Progenitor cell of endocrine pancreas (in vitro differentiated cells): ENCODE results near the gene CYCS. TPM values are rescaled to one million over a fixed set of nuclear protein-coding genes. Genes with fewer than 3 reads are reported as not detected.
"Not testable (repeated sequence)": the region's sequence is repeated elsewhere in the genome, so short reads cannot be mapped to it uniquely, and the experiment has no call there.

Experiments used
- DNase-seq: peaks from one replicate; pipeline ENCODE4 v3.0.0; 2021; ENCODE audit warnings: low spot score; ENCODE audit not compliant: unreplicated experiment
- H3K27ac Mint-ChIP-seq: 2 replicates; pipeline ENCODE4 v1.8.0; 2021; ENCODE audit warnings: mild to moderate bottlenecking, moderate library complexity, mixed read lengths
- H3K27me3 Mint-ChIP-seq: 2 replicates; pipeline ENCODE4 v1.8.0; 2021; ENCODE audit warnings: mixed read lengths
- H3K36me3 Mint-ChIP-seq: 2 replicates; pipeline ENCODE4 v1.8.0; 2022; ENCODE audit warnings: mixed read lengths; ENCODE audit not compliant: insufficient read depth
- H3K4me1 Mint-ChIP-seq: 2 replicates; pipeline ENCODE4 v1.8.0; 2021; ENCODE audit warnings: low read depth, mixed read lengths
- H3K4me3 Mint-ChIP-seq: 2 replicates; pipeline ENCODE4 v1.8.0; 2021; ENCODE audit warnings: low read depth, mild to moderate bottlenecking, moderate library complexity, mixed read lengths
- H3K9me3 Mint-ChIP-seq: 2 replicates; pipeline ENCODE4 v1.8.0; 2021; ENCODE audit warnings: low read depth, mixed read lengths
- CTCF ChIP-seq: fragments of 200-600 bp; sonication (generic); IDR thresholded peaks from one replicate; pipeline ENCODE4 v1.5.0; 2021; ENCODE audit warnings: antibody characterized with exemption, mild to moderate bottlenecking; ENCODE audit not compliant: unreplicated experiment
- total RNA-seq: library from RNA; stranded (reverse); gene quantifications from 2 replicates; pipeline ENCODE4 v1.2.1, GENCODE V29; 2021

Gene CYCS
- total RNA-seq, 1 donor from 2014 or later: 62.3 TPM

GRCh38 chr7:25084821-25085220 lies 40.2 kb downstream of the CYCS start:
- TF ChIP-seq CTCF: no peak
- Mint-ChIP-seq H3K9me3 (no peaks in the 10 kb centered on the region), H3K36me3 (no peaks in the 10 kb centered on the region), H3K4me1 (no peaks in the 10 kb centered on the region), H3K27ac (no peak overlapping the region), H3K27me3 (no peaks in the 10 kb centered on the region), H3K4me3 (no peak overlapping the region)
- no peak for DNase-seq

GRCh38 chr7:25083201-25083600 lies 41.9 kb downstream of the CYCS start:
- Mint-ChIP-seq H3K4me3 (no peak overlapping the region), H3K9me3 (no peaks in the 10 kb centered on the region), H3K36me3 (no peaks in the 10 kb centered on the region), H3K27ac (no peak overlapping the region), H3K4me1 (no peaks in the 10 kb centered on the region), H3K27me3 (peaks cover under 1% of the 10 kb centered on the region)
- no peak for DNase-seq
- TF ChIP-seq CTCF: no peak

- H3K4me1 Mint-ChIP-seq, H3K27ac Mint-ChIP-seq, H3K36me3 Mint-ChIP-seq, H3K9me3 Mint-ChIP-seq, H3K27me3 Mint-ChIP-seq, H3K4me3 Mint-ChIP-seq, DNase-seq: not testable (repeated sequence)
These were observed 43.0 kb downstream of the CYCS start for GRCh38 chr7:25082041-25082440.

GRCh38 chr7:25077096-25077495 lies 48.0 kb downstream of the CYCS start:
- Mint-ChIP-seq H3K27me3 (peaks cover 8% of the 10 kb centered on the region), H3K36me3 (no peaks in the 10 kb centered on the region), H3K4me1 (no peaks in the 10 kb centered on the region), H3K4me3 (no peak overlapping the region), H3K27ac (no peak overlapping the region), H3K9me3 (no peaks in the 10 kb centered on the region)
- TF ChIP-seq CTCF: no peak
- no peak for DNase-seq

- no peaks in the 10 kb centered on the region for H3K36me3 Mint-ChIP-seq
- DNase-seq: no peak
- no peaks in the 10 kb centered on the region for H3K4me1 Mint-ChIP-seq
- peaks cover 8% of the 10 kb centered on the region for H3K27me3 Mint-ChIP-seq
- no peaks in the 10 kb centered on the region for H3K9me3 Mint-ChIP-seq
- TF ChIP-seq CTCF: no peak
- no peak overlapping the region for H3K4me3 Mint-ChIP-seq
- H3K27ac Mint-ChIP-seq: no peak overlapping the region
These were observed 49.6 kb downstream of the CYCS start for GRCh38 chr7:25075459-25075858.

GRCh38 chr7:25073451-25073850 lies 51.6 kb downstream of the CYCS start:
- no peak for TF ChIP-seq CTCF
- peaks cover 11% of the 10 kb centered on the region for H3K27me3 Mint-ChIP-seq
- DNase-seq: no peak
- no peak overlapping the region for H3K4me3 Mint-ChIP-seq
- no peak overlapping the region for H3K27ac Mint-ChIP-seq
- H3K9me3 Mint-ChIP-seq: no peaks in the 10 kb centered on the region
- no peaks in the 10 kb centered on the region for H3K36me3 Mint-ChIP-seq
- peaks cover 5% of the 10 kb centered on the region for H3K4me1 Mint-ChIP-seq

Other genes starting within 250 kb of the CYCS start
- 11.6 and 12.1 TPM in 2 replicates for gene OSBPL3, start 145.1 kb downstream of the CYCS start, total RNA-seq
- gene NPVF, start 103.2 kb upstream of the CYCS start, total RNA-seq: not detected in 2 replicates